Ascending aorta (tissue), 2 donors: Measurements from ENCODE around the gene LAMA3. TPM values are rescaled to one million over a fixed set of nuclear protein-coding genes. Genes with fewer than 3 reads are reported as not detected.

Source experiments
- DNase-seq, 2 donors: peaks; one replicate each; pipeline ENCODE4 v3.0.0-alpha.2; 2019; ENCODE audit warnings: low spot score in 2 of 2
- H3K27ac ChIP-seq, 2 donors: fragments of 200-600 bp; sonication (generic); one replicate each; pipeline ENCODE4 v1.5.1; 2016 to 2017; ENCODE audit warnings: mild to moderate bottlenecking in 1 of 2
- H3K27me3 ChIP-seq: fragments of 200-600 bp; sonication (generic); one replicate; pipeline ENCODE4 v1.5.1; 2017
- H3K36me3 ChIP-seq, 2 donors: fragments of 200-600 bp; sonication (generic); one replicate each; pipeline ENCODE4 v1.5.1; 2016
- H3K4me1 ChIP-seq, 2 donors: fragments of 200-600 bp; sonication (generic); one replicate each; pipeline ENCODE4 v1.5.1; 2016 to 2017; ENCODE audit warnings: mild to moderate bottlenecking in 1 of 2
- H3K4me3 ChIP-seq, 2 donors: fragments of 200-600 bp; sonication (generic); one replicate each; pipeline ENCODE4 v1.5.1; 2016 to 2017; ENCODE audit warnings: mild to moderate bottlenecking in 1 of 2
- H3K9me3 ChIP-seq, 2 donors: fragments of 200-600 bp; sonication (generic); one replicate each; pipeline ENCODE4 v1.5.1; 2016
- CTCF ChIP-seq, 3 experiments: fragments of 200-600 bp in 2 of 3; fragments of 450-650 bp in 1 of 3; sonication (generic) in 2 of 3; IDR thresholded peaks; one replicate each; pipeline ENCODE4 v1.5.1; 2016 to 2019; ENCODE audit warnings: antibody characterized with exemption in 3 of 3, mild to moderate bottlenecking in 1 of 3, moderate library complexity in 1 of 3
- intact Hi-C: fragments of 100-400 bp; cut with DNase I; formaldehyde crosslinking; loops from one replicate; pipeline ENCODE4 v1.15.1; 2023
- total RNA-seq: library from RNA; depleted of rRNA; stranded (reverse); fragments of >200 nt; gene quantifications from one replicate; pipeline ENCODE4 v1.1.0, GENCODE V29; 2016

The LAMA3 gene
- total RNA-seq, 1 donor from 2014 or later = 27.2 TPM

DNA sequence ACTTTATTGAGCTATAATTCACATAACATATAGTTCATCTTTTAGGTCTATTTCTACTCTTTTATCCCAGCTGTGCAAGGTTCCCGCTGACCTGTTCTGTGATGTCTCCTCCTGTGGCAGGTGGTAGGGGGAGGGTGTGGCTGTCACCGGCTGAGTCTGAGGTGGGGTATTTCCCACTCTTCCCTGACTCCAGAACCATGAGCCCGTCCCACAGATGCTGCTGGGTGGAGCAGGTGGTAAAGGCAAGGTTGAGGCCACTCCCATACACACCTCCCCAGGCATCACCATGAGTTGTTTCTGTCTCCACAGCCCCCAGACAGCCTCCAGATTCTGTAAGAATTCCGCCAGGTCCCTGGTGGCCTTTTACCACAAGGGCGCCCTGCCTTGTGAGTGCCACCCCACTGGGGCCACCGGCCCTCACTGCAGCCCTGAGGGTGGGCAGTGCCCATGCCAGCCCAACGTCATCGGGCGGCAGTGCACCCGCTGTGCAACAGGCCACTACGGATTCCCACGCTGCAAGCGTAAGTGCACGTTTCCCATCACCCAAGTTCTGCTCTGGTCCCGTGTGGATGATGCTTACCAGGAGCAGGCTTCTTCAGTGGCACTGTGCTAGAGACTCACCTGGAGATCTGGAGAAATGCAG, 156.9 kb downstream of the LAMA3 start:
- Histone ChIP-seq H3K27me3 (no peaks in the 10 kb centered on the region), H3K4me3 (no peak overlapping the region), H3K9me3 (no peaks in the 10 kb centered on the region), H3K36me3 (no peaks in the 10 kb centered on the region), H3K4me1 (no peaks in the 10 kb centered on the region), H3K27ac (no peak overlapping the region)
- intact Hi-C loops = no loop called here
- no peak for TF ChIP-seq CTCF (IDR thresholded peaks at IDR 0.05)
- no peak for DNase-seq

- H3K9me3 ChIP-seq = no peaks in the 10 kb centered on the region
- intact Hi-C loops = no loop called here
- H3K4me3 ChIP-seq = no peak overlapping the region
- no peaks in the 10 kb centered on the region for H3K4me1 ChIP-seq
- no peak overlapping the region for H3K27ac ChIP-seq
- no peak for DNase-seq
- H3K36me3 ChIP-seq = no peaks in the 10 kb centered on the region
- H3K27me3 ChIP-seq = no peaks in the 10 kb centered on the region
- no peak for TF ChIP-seq CTCF (IDR thresholded peaks at IDR 0.05)
Measured at GRCh38 chr18:23847321-23847986, 158.2 kb downstream of the LAMA3 start.

- intact Hi-C loops = no loop called here
- H3K9me3 ChIP-seq = no peaks in the 10 kb centered on the region
- H3K27me3 ChIP-seq = no peaks in the 10 kb centered on the region
- no peak overlapping the region for H3K4me3 ChIP-seq
- H3K27ac ChIP-seq = no peak overlapping the region
- H3K36me3 ChIP-seq = no peaks in the 10 kb centered on the region
- DNase-seq = no peak
- H3K4me1 ChIP-seq = no peaks in the 10 kb centered on the region
- no peak for TF ChIP-seq CTCF (IDR thresholded peaks at IDR 0.05)
Measured at GRCh38 chr18:23849141-23849540, 159.9 kb downstream of the LAMA3 start.

DNA sequence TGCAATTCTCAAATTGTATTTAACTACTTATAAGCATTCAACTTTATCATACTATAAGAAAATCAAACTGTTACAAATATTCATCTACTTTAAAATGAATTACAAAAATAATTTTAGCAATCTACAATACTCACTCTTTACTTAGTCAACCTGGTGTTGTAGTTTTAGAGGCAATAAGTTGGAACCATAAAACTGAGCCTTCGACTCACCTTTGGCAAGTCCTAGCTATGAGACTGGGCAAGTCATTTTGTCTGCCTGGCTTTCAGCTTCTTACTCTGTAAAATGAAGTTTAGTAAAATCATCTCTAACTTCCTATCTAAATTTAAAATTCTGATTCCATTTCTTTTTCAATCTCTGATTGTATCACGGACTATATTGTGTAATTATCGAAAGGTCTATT, 161.0 kb downstream of the LAMA3 start:
- no peak for TF ChIP-seq CTCF (IDR thresholded peaks at IDR 0.05)
- H3K9me3 ChIP-seq = no peaks in the 10 kb centered on the region
- intact Hi-C loops = no loop called here
- no peak overlapping the region for H3K27ac ChIP-seq
- no peaks in the 10 kb centered on the region for H3K36me3 ChIP-seq
- no peak overlapping the region for H3K4me3 ChIP-seq
- H3K27me3 ChIP-seq = no peaks in the 10 kb centered on the region
- no peak for DNase-seq
- no peaks in the 10 kb centered on the region for H3K4me1 ChIP-seq

GRCh38 chr18:23851470-23852002, 162.3 kb downstream of the LAMA3 start:
- intact Hi-C loops = no loop called here
- no peak overlapping the region for H3K27ac ChIP-seq
- H3K4me1 ChIP-seq = no peaks in the 10 kb centered on the region
- TF ChIP-seq CTCF (IDR thresholded peaks at IDR 0.05) = no peak
- H3K9me3 ChIP-seq = no peaks in the 10 kb centered on the region
- no peak for DNase-seq
- no peak overlapping the region for H3K4me3 ChIP-seq
- no peaks in the 10 kb centered on the region for H3K27me3 ChIP-seq
- no peaks in the 10 kb centered on the region for H3K36me3 ChIP-seq
